Retinal pigment epithelial cell (primary cell): ENCODE measurements around the gene ZNF335.

ENCODE experiments used
- DNase-seq: peaks from one replicate; pipeline ENCODE4 v3.0.0-alpha.2; 2010; ENCODE audit warnings: low read depth
- H3K4me3 ChIP-seq: 2 replicates; pipeline ENCODE4 v1.5.1; 2011; ENCODE audit warnings: mild to moderate bottlenecking, low read length, control low read depth, moderate library complexity
- TF ChIP-seq, protein P1 (sequence below): conservative IDR thresholded peaks from 2 replicates; pipeline ENCODE4 v1.5.1; 2011; ENCODE audit warnings: low read depth, low read length, control low read depth, inconsistent platforms

Gene ZNF335

DNA sequence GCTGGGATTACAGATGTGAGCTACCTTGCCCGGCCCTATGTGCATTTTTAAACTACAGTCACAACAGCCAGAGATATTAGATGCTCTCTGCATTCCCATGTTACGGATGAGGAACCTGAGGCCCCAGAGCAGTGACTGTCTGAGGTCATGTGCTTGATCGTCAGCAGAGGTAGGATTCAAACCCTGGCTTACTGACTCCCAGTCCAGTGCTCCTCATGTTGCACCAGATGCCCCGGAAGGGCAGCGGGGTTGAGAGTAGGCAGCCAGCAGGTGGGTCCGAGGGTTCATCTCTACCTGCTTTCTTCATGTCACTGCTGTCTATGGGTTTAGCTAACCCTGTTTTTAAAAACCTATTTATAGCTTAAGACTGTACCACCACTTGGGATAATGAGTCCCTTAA is 9.3 kb upstream of the ZNF335 start:
- DNase-seq = no peak
- H3K4me3 ChIP-seq = no peak overlapping the region
- TF ChIP-seq, protein P1, sequence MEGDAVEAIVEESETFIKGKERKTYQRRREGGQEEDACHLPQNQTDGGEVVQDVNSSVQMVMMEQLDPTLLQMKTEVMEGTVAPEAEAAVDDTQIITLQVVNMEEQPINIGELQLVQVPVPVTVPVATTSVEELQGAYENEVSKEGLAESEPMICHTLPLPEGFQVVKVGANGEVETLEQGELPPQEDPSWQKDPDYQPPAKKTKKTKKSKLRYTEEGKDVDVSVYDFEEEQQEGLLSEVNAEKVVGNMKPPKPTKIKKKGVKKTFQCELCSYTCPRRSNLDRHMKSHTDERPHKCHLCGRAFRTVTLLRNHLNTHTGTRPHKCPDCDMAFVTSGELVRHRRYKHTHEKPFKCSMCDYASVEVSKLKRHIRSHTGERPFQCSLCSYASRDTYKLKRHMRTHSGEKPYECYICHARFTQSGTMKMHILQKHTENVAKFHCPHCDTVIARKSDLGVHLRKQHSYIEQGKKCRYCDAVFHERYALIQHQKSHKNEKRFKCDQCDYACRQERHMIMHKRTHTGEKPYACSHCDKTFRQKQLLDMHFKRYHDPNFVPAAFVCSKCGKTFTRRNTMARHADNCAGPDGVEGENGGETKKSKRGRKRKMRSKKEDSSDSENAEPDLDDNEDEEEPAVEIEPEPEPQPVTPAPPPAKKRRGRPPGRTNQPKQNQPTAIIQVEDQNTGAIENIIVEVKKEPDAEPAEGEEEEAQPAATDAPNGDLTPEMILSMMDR = no peak

DNA sequence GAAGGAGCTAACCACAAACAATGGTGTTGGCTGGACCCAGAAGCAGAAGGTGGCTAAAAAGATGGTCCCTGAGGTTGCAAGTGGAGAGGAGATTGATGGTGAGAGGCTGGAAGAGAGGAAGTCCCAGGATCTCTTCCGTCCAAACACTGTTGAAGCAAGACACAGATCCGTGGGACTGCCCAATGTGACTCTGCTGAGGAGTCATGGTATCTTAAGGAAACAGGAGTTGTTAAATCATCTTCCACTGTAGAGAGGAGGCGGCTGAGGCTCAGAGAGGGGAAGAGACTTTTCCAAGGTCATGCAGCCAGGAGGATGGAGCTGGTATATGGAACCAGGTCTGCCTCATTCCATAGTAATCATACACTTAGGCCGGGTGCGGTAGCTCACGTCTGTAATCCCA is 4.1 kb upstream of the ZNF335 start:
- TF ChIP-seq, protein P1 = no peak
- no peak for DNase-seq
- H3K4me3 ChIP-seq = no peak overlapping the region

DNA sequence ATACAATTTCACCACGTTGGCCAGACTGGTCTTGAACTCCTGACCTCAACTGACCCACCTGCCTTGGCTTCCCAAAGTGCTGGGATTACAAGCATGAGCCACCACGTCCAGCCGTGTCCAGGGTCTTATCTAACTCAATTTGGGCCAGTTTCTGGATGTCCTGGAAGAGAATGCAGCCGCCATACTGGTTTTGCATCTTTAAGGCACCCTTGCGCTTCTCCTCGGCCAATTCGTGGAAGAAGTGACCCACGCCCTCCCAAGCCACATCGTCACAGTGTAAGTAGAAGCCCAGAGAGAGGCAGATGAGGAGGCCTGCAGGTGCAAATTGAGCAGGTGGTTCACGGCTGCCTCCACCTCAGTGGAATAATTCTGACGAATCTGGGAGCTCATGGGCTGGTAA is 3.7 kb upstream of the ZNF335 start:
- no peak overlapping the region for H3K4me3 ChIP-seq
- DNase-seq = no peak
- TF ChIP-seq, protein P1 = no peak

DNA sequence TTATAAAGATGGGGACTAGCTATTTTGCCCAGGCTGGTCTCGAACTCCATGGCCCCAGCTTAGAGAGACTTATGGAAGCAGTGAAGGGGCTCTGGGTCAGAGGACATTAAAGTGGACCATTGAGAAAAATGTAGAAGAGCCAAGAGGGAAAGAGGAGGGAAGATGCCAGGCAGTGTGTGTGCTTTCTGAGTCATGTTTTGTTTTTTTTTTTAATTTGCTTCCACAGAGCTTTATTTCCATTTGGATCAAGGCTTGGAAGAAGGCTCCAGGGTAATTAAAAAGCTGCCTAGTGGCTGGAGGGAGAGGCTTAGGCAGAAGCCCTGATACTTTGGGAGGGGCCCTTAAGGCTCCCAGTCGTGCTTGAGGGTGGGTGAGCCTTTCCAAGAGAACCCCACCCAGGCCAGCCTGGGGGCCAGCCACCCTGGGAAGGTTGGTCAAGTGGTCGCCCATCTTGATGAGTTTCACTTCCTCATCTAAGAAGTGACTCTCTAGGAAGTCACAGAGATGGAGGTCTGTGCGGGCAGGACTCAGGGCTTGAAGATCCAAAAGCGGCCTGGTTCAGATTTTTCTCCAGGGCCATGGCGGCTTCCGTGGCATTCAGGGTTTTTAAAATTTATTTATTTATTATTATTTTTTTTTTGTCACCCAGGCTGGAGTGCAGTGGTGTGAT is 3.0 kb upstream of the ZNF335 start:
- DNase-seq = no peak
- H3K4me3 ChIP-seq = no peak overlapping the region
- TF ChIP-seq, protein P1 = no peak

GRCh38 chr20:45972500-45973183 is 639 bp upstream of the ZNF335 start:
- TF ChIP-seq, protein P1 = no peak
- DNase-seq = no peak
- H3K4me3 ChIP-seq = peak overlapping the region; percentile 94

DNA sequence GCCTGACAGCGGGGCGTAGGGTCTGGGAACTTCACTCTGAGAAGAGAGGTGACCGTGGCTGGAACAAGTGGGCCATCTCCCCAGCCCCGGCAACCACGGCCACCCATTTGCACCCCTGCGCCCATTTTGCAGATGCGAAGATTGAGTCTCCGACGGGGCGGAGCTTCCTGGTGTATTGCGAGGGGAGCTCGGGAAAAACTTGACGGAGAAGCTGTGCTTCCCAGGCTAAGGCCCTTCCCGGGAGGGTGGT is 653 bp downstream of the ZNF335 start:
- TF ChIP-seq, protein P1 = no peak
- DNase-seq = no peak
- H3K4me3 ChIP-seq = peak overlapping the region; percentile 94
